Mesothelial cell of epicardium (in vitro differentiated cells): ENCODE data around the gene TICAM2. TPM values are rescaled to one million over a fixed set of nuclear protein-coding genes. Genes with fewer than 3 reads are reported as not detected.
A peak's percentile ranks its signal among the peaks of the same experiment; 100 is the strongest.

Source experiments
- DNase-seq, 2 experiments: peaks; one replicate each; pipeline ENCODE4 v3.0.0; 2021; ENCODE audit warnings: low spot score in 2 of 2; ENCODE audit not compliant: unreplicated experiment in 2 of 2
- H3K27ac Mint-ChIP-seq: 2 replicates; pipeline ENCODE4 v1.8.0; 2021; ENCODE audit warnings: mixed read lengths
- H3K27me3 Mint-ChIP-seq: 2 replicates; pipeline ENCODE4 v1.8.0; 2021; ENCODE audit warnings: low read depth, mixed read lengths
- H3K36me3 Mint-ChIP-seq: 2 replicates; pipeline ENCODE4 v1.8.0; 2021; ENCODE audit warnings: mixed read lengths
- H3K4me1 Mint-ChIP-seq: 2 replicates; pipeline ENCODE4 v1.8.0; 2021; ENCODE audit warnings: mixed read lengths
- H3K4me3 Mint-ChIP-seq: 2 replicates; pipeline ENCODE4 v1.8.0; 2021; ENCODE audit warnings: mild to moderate bottlenecking, moderate library complexity, mixed read lengths
- H3K9me3 Mint-ChIP-seq: 2 replicates; pipeline ENCODE4 v1.8.0; 2021; ENCODE audit warnings: mixed read lengths
- total RNA-seq: library from RNA; stranded (reverse); gene quantifications from 3 replicates; pipeline ENCODE4 v1.2.1, GENCODE V29; 2021
- TF ChIP-seq, protein P1 (sequence below): fragments of 200-600 bp; sonication (generic); IDR thresholded peaks from one replicate; pipeline ENCODE4 v1.5.0; 2021; ENCODE audit warnings: antibody characterized with exemption; ENCODE audit not compliant: unreplicated experiment

TICAM2 gene
- total RNA-seq, 1 donor from 2014 or later = 2.1 TPM

- Mint-ChIP-seq H3K27me3 (no peaks in the 10 kb centered on the region), H3K4me3 (no peak overlapping the region), H3K27ac (no peak overlapping the region), H3K4me1 (peaks cover 7% of the 10 kb centered on the region), H3K36me3 (no peaks in the 10 kb centered on the region), H3K9me3 (no peaks in the 10 kb centered on the region)
- TF ChIP-seq, protein P1, sequence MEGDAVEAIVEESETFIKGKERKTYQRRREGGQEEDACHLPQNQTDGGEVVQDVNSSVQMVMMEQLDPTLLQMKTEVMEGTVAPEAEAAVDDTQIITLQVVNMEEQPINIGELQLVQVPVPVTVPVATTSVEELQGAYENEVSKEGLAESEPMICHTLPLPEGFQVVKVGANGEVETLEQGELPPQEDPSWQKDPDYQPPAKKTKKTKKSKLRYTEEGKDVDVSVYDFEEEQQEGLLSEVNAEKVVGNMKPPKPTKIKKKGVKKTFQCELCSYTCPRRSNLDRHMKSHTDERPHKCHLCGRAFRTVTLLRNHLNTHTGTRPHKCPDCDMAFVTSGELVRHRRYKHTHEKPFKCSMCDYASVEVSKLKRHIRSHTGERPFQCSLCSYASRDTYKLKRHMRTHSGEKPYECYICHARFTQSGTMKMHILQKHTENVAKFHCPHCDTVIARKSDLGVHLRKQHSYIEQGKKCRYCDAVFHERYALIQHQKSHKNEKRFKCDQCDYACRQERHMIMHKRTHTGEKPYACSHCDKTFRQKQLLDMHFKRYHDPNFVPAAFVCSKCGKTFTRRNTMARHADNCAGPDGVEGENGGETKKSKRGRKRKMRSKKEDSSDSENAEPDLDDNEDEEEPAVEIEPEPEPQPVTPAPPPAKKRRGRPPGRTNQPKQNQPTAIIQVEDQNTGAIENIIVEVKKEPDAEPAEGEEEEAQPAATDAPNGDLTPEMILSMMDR = no peak
- DNase-seq = no peak
Observed at GRCh38 chr5:115594128-115595047, 7.9 kb downstream of the TICAM2 start.

DNA sequence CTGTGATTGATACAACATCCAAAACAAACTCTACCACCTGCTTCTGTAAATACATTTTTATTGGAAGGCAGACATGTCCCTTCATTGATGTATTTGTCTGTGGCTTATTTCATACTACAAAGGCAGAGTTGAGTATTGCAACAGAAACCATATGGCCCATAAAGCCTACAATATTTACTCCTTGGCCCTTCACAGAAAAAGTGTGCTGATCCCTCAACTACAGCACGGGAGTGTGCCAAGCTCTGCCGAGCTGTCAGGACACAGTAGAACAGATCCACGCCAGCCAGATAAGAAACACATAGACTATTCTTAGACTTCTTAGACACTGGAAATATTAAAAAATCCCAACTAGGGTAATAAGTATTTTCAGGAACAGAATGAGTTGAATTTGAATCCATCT is 13.2 kb downstream of the TICAM2 start:
- Mint-ChIP-seq H3K4me1 (no peaks in the 10 kb centered on the region), H3K4me3 (no peak overlapping the region), H3K36me3 (no peaks in the 10 kb centered on the region), H3K27me3 (no peaks in the 10 kb centered on the region), H3K9me3 (no peaks in the 10 kb centered on the region), H3K27ac (no peak overlapping the region)
- TF ChIP-seq, protein P1 = no peak
- DNase-seq = no peak

DNA sequence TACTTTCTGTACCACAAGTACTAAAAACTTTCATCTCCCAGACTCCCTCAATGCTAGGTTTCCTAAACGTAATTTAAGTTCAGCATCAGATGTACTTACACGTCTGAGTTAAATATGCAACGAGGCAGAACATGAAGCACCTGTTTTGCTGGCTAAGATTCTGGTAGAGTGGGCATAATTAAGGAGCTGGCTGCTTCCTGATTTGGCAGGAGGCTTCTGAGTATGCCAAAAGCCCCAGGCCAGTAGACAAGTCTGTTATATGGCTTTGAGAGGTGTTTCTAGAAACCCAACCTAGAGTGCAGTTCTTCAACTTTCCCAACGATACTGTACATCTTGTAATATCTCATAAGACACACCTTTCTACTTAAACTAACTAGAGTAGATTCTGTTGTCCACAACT is 13.6 kb downstream of the TICAM2 start:
- TF ChIP-seq, protein P1 = no peak
- H3K4me3 Mint-ChIP-seq = no peak overlapping the region

GRCh38 chr5:115586525-115587146 is 15.6 kb downstream of the TICAM2 start:
- DNase-seq = no peak
- no peak overlapping the region for H3K27ac Mint-ChIP-seq

More for the DNA sequence above, 13.6 kb downstream of the TICAM2 start:
- Mint-ChIP-seq H3K27ac (no peak overlapping the region), H3K9me3 (no peaks in the 10 kb centered on the region), H3K36me3 (no peaks in the 10 kb centered on the region), H3K27me3 (no peaks in the 10 kb centered on the region), H3K4me1 (no peaks in the 10 kb centered on the region)
- DNase-seq = no peak

DNA sequence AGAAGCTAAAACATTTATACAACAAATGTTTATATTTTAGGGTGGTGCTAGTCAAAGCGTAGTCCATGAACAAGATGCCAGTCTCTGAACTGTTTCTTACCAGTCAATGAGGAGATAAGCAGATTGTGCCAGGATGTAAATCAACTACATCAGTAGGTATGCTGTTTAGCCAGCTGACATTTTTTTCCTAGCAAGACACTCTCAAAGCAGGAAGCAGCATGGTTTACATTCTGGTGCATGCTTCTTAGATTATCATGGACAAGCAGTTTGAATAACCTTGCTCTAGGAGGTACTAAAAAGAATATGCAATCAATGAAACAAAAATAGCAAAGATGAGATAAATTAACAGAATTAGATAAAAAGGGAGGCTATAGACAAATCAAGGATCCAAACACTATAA is 17.0 kb downstream of the TICAM2 start:
- H3K9me3 Mint-ChIP-seq = no peaks in the 10 kb centered on the region
- no peaks in the 10 kb centered on the region for H3K4me1 Mint-ChIP-seq
- H3K4me3 Mint-ChIP-seq = no peak overlapping the region
- no peak for DNase-seq
- no peaks in the 10 kb centered on the region for H3K36me3 Mint-ChIP-seq
- H3K27me3 Mint-ChIP-seq = no peaks in the 10 kb centered on the region
- no peak overlapping the region for H3K27ac Mint-ChIP-seq
- TF ChIP-seq, protein P1 = no peak

More at GRCh38 chr5:115586525-115587146, 15.6 kb downstream of the TICAM2 start:
- Mint-ChIP-seq H3K36me3 (no peaks in the 10 kb centered on the region), H3K4me3 (no peak overlapping the region), H3K27me3 (no peaks in the 10 kb centered on the region), H3K4me1 (no peaks in the 10 kb centered on the region), H3K9me3 (no peaks in the 10 kb centered on the region)
- TF ChIP-seq, protein P1 = peak; percentile 74
